ENCODE data around the gene CRYBA2.

Gene CRYBA2

DNA sequence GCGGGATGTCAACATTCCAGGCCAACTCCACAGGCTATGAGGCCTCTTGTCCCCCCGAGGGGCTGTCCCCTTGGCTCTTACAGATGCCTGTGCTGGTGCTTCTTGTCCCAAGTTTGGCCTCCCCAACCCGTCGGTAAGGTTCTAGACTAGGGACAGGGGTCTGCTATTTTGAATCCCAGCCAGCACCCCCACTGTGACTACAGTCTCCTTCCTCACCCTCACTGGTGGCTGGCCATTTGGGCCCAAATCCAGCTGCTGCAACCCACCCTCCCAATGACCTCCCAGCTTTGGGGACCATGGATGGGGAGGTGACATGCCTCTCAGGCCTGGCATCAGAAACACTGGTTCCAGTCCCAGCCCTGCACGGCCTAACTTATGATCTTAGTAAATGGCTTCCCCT, 29.4 kb upstream of the CRYBA2 start:
- DNase-seq, result no peak

DNA sequence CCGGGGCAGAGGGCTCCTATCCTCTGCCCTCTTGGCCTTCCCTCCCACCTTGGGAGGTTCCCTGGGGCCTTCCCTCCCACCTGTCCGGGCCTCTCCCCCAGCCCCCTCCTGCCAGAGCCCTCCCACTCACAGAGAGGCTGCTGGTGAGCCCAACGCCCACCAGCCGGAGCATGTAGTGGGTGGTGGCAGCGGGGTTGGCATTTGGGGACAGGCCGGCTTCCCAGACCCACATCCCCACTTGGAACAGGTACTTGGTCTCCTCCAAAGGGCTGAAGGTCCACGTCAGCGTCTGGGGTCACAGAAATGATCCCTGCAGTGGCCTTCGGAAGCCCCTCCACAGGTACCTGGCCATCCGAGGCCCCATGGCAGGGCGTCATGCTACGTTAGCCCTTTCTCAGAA, 28.8 kb upstream of the CRYBA2 start:
- DNase-seq, result no peak

DNA sequence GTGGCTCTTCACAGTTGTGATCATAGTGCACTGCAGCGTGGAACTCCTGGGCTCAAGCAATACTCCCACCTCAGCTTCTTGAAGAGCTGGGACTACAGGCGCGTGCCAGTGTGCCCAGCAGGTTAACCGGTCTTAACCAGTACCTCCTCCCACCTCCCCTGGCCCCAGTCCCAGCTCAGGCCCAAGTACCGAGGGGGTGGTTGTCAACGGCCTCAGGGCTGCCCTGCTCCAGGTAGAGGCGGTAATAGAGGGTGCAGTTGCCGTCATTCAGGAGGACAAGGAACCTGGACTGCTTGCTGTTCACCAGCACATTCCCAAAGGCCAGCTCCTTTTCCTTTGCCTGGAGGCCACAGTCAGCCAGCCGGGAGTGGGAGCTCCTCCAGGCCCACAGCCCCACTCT, 28.4 kb upstream of the CRYBA2 start:
- no peak for DNase-seq

DNA sequence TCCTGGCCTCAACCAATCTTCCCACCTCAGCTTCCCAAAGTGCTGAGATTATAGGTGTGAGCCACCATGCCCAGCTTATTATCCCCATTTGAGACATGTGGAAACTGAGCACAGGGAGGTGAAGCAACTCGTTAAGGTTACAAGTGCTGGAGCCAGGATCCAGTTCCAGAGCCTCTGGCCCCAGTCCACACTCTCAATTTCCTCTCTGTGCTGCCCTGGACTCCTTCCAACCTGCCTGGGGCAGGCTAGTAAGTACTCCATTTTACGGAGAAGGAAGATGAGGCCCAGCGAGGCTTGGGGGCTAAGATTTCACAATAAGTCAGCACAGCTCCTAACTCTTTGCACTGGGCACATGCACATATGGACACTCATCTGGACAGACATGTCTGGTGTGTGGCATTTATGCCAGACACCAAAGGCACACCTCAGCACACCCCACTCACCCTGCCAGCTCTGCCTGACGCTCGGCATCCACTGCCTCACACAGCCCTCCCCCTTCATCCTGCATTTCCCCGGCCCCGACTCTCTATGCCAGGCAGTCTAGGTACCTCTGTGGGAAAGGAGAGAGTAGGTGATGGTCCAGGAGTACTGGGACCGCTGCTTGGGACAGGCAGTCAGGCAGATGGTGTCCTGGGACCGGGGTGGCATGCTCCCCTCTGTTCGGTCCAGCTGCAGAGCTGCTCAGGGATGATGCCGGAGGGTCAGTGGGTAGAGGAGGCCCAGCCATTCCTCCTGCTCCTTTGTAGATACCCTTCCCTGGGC, 27.6 kb upstream of the CRYBA2 start:
- DNase-seq, result no peak

DNA sequence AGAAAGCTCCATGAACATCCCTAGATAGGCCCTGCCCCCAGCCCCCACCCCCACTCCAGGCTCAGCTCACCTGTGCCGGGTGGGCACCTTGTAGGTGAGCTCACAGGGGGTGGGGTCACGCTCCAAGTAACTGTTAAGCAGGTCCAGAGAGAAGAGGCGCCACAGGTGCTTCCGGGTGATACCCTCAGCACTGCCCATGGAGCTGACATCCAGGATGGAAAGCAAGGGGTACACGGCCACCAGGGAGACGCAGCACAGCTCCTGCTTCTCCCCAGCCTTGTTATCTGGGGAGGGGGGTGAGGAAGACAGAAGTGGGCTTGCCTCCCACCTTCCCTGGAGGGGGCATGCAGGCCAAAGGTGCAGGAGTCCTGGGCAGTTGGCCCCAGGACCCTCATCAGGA, 26.2 kb upstream of the CRYBA2 start:
- DNase-seq, result no peak

DNA sequence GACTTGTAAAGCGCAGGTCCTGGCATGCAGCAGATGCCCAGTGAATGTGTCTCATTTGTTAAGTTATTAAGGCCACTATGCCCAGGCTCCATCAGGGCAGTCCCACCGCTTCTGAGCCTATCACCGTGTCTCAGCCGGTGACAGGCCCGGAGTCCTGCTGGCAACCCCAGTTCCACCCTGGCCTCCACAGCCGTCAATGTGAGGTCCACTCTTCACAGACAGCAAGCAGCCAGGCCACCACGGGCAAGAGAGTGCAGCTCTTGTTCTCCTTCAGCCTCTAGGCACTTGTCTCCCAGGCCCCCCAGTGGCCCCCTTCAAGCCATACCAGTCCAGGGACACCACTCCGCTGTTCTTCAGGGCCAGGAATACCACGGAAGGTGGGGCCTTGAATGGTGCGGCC, 25.5 kb upstream of the CRYBA2 start:
- no peak for DNase-seq

DNA sequence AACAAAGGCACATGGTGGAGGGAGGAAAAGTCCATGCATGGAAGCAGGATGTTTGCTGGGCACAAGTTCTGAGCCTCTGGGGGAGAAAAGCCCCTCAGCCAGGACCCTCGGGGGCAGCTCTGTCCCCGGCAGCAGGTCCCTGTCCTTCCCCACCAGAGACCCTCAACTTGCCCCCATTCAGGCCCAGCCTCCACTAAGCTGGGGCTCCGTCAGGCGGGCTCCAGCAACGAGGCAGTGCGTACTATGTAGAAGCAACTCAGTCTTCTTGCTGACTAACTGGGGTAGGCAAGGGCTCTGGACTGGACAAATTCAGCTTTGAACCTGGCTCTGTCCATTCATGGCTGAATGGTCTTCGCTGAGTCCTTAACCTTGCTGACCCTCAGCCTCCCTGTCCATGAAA, 25.1 kb upstream of the CRYBA2 start:
- DNase-seq, result no peak

DNA sequence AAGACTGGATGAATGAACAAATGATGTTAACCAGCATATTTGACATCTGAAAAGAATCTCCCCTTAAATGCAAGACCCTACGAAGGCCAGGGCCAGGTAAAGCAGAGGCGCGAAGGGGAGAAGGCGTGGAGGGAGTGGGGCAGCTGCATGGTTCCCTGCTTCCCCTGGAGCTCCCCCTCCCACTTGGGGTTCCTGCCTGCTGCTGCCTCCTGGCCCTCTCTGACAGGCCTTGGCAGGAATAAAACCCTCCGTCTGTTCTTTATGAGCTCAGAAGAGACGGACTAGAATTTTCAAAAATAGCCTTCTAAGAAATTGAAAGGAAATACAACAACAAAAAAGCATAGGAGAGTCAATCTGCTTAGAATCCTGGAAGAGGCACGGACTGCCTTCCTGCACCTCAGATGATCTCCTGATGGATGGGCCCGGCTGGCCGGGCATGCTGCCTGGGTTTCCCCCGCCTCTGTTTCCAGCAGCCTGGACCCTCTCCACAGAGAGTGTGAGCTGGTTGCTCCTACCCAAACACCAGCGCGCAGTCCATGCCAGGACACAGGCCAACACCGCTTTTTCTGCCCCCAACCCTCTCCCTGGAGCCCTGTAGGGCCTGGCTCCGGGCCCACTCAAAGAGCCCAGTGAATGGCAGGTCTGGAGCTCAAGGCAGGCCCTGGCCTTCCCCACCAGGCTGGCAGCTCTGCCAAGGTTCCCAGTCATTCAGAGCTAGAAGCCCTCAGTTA, 24.1 kb upstream of the CRYBA2 start:
- DNase-seq, result no peak

DNA sequence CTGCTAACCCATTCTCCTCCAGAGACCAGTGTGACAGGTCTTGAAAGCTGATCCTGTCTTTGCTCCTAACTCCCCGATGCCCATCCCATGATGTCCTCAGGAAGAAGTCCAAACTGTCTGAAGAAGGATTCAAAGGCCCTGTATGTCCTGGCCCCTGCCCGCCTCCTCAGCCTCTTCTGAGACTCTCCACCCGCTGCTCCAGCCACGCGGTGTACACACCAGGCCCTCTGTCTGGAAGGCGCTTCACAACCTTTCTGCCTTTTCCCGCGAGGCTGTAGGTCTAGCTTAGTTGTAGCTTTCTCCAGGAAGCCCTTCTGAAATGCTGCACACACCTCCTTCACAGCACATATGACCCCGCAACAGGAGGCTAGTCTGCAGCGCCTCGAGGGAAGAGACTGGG, 23.5 kb upstream of the CRYBA2 start:
- no peak for DNase-seq

DNA sequence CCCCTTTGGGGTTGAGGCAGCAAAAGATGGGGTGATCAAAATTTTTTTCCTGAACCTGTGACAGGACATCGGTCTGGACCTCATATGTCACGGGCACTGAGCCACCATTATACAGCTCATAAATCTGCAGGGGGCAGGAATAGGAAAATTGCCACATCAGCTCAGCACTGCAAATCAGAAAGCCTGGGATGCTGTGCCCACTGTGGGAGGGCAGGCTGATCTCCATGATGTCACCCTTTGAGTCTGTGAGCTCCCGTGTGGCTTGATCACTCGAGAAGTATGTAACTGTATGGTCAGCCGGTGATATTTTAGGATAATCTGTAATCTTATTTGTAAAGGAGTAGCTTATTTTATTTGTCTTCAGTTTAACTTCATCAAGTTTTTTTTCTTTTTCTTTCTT, 17.7 kb upstream of the CRYBA2 start:
- DNase-seq, result no peak

DNA sequence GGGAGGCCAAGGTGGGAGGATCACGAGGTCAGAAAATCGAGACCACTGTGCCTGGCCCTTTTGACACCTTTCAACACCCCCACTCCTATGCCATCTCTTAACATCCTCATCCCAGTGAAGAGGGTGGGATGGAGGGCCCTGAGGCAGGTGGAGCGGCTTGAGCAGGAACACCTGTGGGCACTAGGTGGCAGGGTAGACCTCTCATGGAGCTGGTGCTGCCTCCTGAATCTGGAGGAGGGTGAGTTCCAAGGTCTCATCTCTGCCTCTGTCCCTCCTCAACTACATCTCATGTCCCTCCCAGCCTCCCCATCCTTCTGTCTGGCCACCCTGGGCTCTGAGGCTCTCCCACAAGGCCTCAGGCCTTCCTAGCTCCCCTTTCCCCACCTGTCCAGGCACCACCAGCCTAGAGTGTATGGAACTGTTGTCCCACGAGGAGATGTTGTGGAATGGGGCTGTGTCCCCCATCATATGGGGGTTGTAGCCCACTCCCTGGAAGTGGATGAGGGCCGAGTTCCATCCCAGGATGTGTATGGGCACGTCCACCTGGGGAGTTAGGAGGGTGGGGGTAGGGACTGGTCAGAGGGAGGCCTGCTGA, 17.0 kb upstream of the CRYBA2 start:
- DNase-seq, result peak; percentile 28

DNA sequence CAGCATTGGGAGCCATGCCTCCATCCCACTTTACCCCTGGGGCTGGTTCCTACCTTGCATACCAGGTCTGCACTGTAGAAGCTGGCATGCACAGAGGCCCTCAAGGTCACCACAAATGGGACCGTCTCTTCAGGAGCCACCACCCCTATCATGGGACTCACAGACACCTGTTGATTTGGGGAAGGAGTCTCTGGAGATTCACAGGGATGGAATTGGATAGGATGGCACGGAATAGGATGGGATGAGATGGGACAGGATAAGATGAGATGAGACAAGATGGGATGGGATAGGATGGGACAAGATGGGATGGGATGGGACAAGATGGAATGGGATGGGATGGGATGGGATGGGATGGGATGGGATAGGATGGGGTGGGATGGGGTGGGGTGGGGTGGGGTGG, 16.1 kb upstream of the CRYBA2 start:
- no peak for DNase-seq

DNA sequence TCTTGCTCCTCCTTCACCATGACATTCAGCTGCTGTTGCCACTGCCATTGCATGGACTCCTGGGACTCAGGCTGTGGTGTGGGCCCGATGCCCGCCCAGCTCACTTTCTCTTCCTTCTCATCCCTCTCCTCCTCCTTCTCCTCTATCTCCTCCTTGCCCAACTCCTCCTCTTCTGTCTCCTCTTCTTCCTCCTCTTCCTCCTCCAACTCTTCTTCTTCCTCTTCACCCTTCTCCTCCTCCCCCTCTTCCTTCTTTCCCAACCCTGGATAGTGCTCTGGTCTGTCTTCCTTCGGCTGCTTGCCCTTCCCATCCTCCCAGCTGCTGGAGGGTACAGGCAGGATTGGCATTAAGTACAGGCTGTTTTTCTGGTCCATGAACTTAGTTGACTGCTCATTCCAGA, 10.8 kb upstream of the CRYBA2 start:
- no peak for DNase-seq

DNA sequence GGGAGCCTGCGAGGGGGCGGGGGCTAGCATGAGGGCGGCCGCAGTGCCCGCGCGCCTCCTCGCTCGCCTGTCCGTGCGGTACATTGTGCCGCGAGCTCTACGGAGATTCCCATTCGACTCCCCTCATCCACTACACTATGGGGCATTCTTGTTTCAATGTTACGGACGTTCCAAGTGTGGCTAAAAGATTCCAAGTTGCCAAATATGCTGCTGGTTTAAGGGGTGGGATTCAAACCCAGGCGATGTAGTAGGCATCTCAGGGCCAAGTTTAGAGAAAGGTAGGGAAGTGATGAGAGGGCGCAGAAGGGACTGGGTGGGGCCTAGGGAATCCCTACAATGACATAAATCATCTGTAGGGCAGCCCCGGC, 10.0 kb upstream of the CRYBA2 start:
- no peak for DNase-seq

DNA sequence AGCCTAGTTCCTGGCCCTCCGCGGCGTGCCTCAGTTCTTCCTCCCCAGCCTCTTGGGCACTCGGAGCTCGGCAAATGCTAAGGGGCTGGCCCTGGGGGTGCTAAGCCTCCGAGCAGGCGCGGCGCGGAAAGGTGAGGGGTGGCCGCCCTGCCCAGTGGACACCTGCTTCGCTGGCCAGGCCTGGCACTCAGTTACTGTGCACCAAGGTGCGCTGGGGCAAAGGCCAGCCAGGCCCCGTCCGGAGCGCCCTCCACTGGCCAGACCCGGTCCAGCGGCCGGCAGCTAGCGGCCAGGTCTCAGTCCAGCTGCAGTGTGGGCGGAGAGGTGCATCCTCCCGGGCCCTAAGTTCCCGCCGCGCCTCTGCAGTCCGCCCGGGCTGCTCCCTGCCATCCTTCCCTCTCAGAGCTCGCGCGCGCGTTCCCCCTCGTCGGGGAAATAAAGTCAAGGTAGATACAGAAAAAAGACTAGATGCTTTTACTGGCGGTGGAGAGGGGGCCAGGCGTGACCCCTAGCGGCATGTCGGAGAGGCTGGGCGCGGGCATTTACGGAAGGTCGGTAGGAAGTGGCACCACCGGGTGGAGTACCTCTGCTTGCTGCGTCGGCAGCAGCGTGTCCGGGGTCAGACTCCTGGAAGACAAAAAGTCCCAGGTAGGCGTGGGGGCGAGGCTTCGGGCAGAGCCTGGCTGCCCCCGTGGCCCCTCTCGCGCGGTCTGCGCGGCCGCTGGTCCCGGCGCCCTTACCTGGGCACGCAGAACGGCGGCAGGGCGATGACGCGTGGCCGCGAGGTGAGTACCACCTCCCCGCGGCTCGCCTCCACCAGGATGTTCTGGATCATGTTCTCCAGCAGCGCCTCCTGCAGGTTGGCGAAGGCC, 9.4 kb upstream of the CRYBA2 start:
- no peak for DNase-seq

DNA sequence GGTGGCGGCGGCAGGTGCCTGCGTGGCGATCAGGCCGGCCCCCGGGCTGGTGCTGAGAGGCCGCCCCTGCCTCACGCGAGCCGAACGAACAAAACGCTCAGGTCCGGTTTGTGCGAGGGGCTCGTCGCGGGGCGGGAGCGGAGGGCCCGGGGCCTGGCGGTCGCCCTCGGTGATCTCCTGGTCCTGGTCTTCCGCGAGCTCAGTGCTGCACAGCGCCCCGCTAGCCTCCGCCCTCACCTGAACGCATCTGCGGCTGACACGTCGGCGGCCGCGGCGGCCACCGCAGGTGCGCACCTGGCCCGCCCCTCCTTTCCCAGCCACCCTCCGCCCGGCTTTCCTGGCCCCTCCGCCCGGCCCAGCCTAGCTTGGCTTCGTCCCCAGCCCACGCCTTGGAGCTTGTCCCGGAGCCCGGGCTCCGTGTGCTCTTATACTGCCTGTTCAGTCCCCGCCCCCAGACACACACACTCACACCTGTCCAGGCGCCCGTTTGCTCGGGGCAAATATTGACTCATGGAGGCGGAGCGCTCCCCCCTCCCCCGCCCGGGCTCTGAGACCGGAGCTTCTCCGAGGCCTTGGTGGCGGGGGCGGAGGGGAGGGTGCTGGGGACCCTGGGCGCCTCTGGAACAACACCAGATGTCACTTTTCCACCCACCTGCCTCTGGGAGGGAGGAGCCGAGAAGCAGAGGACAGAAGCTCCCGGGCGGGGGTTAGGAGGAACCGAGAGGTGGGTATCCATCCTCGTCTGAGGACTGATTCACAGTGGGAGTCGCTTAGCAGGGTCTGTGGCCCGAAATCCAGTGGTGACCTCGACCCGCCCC, 8.6 kb upstream of the CRYBA2 start:
- DNase-seq, result peak; percentile 99

DNA sequence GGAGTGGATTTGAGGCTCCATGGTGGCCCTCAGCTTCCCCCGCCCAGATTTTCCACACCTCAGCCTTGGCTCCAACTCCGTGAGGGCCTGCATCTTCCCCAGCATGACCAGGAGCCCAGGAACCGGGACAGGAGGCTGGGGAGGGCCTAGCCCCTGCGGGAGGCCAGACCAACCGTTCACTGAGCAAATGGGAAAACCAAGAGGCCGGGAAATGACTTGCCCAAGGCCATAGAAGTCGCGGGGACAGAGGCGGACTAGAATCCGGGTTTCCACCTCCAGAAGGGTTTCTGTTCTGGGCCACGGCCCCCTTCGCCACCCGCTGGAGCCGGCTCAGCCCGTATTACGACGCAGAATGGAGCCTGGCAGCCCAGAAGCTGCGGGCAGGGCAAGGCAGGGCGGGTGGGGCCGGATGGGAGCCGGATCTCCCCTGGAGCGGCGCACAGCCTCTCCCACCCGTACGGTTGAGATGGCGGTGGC, 7.9 kb upstream of the CRYBA2 start:
- DNase-seq, result no peak

DNA sequence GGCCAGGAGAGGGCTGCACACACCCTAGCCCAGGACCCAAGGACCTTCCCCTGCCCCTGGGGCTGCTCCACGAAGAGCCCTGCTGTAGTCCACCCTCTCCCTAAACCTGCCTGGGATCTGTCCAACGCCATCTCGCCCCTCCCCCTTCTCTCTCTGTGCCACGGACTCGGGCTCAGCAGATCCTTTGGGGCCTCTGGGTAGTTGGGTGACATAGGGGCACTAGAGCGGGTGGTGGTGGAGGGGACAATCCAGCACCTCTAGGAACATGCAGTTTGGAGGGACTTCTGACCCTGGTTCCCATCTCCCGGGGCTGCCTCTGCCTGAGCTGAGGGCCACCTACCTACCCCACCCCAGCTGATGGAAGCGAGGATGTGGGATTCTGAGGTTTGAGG, 7.3 kb upstream of the CRYBA2 start:
- DNase-seq, result peak; percentile 33

DNA sequence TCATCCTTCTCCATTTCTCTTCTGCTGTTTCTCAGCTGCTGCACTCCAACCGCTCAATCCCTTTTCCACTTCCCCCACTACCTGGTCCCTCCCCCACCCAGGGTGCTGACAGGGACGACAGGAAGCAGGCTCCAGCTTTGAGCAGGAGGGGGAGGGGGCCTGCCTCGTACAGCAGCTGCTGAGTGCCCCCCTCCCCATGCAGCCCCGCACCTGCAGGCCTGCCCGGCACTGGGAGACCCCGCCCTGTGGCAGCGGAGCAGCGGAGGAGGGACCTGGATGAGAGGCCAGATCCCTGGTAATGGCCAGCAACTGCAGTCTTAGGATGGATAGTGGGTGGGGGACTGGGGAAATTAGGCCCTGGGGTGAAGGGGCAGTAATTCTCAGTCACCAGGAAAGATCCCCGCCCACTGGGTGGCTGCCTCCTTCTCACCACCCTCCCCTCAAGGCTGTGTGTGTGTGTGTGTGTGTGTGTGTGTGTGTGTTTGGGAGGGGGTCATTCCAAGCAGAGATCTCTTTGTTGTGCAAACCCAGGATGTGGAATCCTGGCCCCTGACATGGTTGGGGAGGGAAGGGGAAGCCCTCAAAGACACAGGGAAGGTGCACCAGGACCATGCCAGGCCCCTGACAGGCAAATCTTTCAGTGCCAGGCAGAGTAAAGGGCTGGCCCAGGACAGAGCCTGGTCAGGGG, 6.8 kb upstream of the CRYBA2 start:
- peak; percentile 82 for DNase-seq

DNA sequence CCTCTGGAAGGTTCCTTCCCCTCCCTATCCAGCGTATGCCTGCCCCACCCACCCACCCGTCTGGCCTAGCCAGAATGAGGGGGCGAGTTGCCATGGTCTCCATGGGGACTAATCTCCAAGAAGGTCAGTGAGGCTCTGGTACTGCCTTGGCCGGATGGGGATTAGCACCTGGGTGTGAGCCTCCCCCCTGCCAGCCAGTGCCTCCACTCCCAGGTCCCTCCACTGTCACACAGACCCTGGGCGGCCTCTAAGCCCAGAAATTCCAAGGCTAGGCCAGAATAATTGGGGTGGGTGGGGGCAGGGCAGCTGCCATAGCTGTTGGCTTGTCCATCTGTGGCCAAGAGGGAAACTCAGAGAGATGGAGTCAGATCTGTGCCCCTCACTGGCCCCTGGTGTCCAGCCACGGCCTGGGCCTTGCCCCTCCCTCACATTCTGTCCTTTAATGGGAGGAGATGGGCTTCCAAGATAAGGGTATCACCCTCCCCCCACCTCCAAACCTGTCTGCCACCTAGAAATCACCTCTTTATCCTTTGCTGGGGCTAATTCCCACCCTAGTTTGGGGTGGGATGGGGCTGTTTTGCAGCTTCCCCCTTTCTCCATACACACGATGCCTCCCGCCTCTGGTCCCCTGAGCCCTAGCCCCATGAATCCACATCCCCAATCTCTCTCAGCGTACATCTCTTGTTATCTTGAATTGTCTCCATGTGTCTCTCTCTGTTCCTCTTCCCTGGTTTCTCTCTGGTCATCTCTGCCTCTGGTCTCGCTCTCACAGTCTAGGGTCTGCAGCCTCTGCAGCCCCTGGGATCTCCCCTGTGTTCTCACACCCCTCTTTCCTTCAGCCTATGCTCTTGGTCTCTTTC, 6.0 kb upstream of the CRYBA2 start:
- no peak for DNase-seq

All from NCI-H2171 (cell line).